GM19438 (cell line): ENCODE measurements around the gene CNOT11.
A peak's percentile ranks its signal among the peaks of the same experiment; 100 is the strongest.
"Not testable (repeated sequence)": the region's sequence is repeated elsewhere in the genome, so short reads cannot be mapped to it uniquely, and the experiment has no call there.

Source experiments
- ATAC-seq: cut with Tn5 transposase; IDR thresholded peaks from one replicate; pipeline ENCODE4 v1.9.1; 2021; ENCODE audit warnings: low read depth; ENCODE audit not compliant: unreplicated experiment

The CNOT11 gene

GRCh38 chr2:101307950-101308431 lies 55.3 kb downstream of the CNOT11 start:
- ATAC-seq, result peak; percentile 15

- ATAC-seq, result peak; percentile 64
These were observed 55.9 kb downstream of the CNOT11 start, which contains the start of gene RNF149 for GRCh38 chr2:101308432-101309210. RNF149 (minus strand) TSS chr2:101308701; CDS start chr2:101308588, 113 bp downstream.

GRCh38 chr2:101310090-101310833 lies 57.6 kb downstream of the CNOT11 start:
- ATAC-seq, result no peak

GRCh38 chr2:101310834-101311695 lies 58.4 kb downstream of the CNOT11 start:
- no peak for ATAC-seq

GRCh38 chr2:101311696-101312017 lies 59.0 kb downstream of the CNOT11 start:
- ATAC-seq, result no peak

GRCh38 chr2:101316568-101316967 lies 63.9 kb downstream of the CNOT11 start:
- ATAC-seq, result not testable (repeated sequence)
